HuH-7 (cell line): ENCODE results near the gene RASA3.
"Not testable (repeated sequence)": the region's sequence is repeated elsewhere in the genome, so short reads cannot be mapped to it uniquely, and the experiment has no call there.

ENCODE experiments used
- DNase-seq: peaks from one replicate; pipeline ENCODE4 v3.0.0; 2011; ENCODE audit warnings: low spot score

Gene RASA3

GRCh38 chr13:114080739-114081561 lies 51.5 kb downstream of the RASA3 start:
- DNase-seq, result no peak

DNA sequence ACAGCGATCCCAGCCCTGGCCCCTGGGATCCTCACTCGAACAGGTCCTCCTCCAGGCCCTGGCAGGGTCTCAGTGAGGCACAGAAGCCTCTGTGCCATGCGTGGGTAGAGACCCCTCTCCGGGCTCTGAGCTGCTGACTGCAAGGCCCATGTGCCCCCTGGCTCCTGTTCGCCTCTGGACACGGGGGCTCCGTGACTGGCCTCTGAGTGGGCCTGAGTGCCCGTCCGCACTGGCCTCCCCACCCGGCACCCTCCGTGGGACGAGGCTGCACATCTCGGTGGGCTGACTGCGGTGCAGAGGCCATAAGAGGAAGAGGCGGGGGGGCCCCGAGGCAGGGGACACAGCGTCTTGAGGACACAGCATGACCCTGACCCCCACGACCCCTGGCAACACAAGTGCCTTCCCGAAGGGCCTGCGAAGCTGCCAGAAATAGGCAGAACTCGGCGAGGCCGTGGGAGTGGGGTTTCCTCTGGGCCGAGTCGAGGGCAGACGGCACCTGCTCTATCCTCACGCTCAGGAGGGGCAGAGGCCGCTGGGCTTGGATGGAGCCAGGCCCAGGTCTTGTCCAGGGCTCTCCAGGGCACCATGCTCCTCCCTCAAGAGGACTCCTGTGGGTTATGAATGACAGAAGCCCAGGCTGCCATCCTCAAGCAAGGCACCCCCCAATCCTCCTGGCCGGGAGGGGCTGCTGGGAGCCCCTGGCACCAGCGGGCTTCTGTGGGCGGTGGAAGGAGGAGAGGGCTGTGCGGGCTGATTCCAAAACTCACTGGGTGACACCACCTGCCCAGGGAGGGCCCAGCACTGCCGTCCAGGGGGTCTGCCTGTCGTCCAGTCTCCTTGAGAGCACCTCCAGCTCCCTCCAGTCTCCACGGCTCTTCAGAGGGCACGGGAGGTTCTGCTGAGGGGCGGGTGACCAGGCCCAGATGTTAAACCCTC lies 52.6 kb downstream of the RASA3 start:
- no peak for DNase-seq

GRCh38 chr13:114078461-114079451 lies 53.7 kb downstream of the RASA3 start:
- DNase-seq, result no peak

DNA sequence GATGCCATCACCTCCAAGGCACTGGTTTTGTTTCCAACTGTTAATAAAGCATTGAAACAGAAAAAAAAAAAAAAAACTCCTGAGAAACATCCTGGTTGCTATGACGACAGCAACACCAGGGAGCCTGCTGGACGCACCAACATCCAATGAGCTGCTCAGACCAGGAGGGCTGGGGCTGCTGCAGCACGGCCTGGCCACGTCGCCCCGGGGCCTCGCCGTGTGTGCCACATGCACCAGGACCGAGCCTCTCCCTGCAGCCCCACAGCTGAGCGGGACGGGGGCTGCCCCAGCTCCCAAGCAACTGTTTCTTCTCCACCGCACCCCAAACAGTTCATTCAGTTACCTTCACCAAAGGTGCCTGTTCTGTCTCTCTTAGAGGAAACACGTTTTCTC lies 54.5 kb downstream of the RASA3 start:
- DNase-seq, result no peak

DNA sequence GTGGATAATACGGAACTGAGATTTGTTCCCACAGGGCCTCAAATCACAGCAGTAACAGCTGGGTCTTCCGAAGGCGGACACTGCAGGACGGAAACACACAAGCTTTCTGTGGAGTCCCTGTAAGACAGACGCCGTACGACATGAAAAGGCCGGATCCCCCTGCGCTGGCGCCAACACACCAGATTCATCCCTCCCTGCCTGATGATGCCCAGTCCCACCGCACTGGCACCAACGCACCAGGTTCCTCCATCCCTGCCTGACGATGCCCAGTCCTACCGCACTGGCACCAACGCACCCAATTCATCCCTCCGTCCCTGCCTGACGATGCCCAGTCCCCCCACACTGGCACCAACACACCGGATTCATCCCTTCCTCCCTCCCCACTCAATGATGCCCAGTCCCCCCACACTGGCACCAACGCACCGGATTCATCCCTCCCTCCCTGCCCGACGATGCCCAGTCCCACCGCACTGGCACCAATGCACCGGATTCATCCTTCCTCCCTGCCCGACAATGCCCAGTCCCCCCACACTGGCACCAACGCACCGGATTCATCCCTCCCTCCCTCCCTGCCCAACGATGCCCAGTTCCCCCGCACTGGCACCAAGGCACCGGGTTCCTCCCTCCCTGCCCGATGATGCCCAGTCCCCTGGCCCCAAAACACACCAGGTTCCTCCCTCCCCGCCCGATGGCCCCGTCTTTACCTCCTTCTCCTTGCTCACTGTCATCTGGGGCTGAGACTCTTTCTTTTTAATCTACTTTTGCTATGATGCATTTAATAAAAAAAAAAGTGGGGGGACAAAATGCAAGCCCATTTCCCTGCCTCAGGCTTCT lies 55.1 kb downstream of the RASA3 start:
- DNase-seq, result no peak

DNA sequence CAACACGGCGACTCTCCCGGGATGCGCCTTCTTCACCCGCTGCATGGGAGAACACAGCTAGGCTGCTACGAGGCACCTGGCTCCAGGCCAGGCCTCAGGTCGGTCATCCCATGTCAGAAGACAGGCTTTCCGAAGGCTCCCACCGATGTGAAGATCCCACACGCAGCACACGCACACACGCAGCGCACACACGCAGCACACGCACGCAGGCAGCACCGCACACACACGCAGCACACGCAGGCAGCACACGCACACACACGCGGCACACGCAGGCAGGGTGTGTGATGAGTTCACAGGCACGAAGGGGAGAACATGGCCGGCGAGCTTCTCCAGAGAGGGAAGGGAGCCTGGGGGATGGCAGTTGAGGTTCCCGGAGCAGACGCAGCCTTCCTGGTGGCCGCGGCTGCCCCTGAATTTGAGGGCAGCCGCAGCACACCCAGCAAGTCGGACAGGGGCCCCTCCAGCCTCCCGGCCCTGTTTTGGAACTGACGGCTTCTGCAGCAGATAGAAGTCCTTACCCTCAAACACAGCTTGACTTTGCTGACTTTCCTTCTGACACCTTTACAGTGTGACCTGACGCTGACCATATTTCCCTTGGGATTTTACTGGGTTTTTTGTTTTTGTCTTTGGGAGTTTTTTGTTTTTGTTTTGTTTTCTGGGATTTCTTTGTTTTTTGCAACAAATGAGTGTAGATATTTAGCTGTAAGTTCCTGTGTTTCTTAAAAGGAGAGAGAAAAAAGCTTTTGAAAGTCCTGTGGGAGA lies 55.9 kb downstream of the RASA3 start:
- DNase-seq, result no peak

- not testable (repeated sequence) for DNase-seq
These were observed 56.6 kb downstream of the RASA3 start for GRCh38 chr13:114075811-114076210.

- DNase-seq, result no peak
These were observed 57.6 kb downstream of the RASA3 start for GRCh38 chr13:114074671-114075315.

GRCh38 chr13:114073881-114074612 lies 58.4 kb downstream of the RASA3 start:
- DNase-seq, result no peak

- no peak for DNase-seq
These were observed 60.0 kb downstream of the RASA3 start for GRCh38 chr13:114072421-114072820.

DNA sequence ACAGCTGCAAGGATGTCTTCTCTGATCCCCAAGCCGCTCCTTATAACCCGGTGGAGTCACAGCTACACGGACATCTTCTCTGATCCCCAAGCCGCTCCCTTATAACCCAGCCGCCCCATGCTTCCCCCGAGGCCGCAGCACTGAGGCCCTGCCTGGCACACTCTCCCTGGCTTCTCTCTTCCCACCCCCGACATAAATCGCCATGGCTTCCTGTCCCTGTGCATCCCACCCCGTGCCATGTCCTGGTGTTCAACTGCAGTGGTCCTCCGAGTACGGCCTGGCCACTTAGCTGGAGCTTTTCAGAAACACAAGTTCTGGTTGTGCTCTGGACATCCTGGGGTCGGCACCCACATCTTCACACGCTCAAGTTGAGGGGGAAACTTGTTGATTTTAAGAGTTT lies 60.4 kb downstream of the RASA3 start:
- DNase-seq, result no peak

DNA sequence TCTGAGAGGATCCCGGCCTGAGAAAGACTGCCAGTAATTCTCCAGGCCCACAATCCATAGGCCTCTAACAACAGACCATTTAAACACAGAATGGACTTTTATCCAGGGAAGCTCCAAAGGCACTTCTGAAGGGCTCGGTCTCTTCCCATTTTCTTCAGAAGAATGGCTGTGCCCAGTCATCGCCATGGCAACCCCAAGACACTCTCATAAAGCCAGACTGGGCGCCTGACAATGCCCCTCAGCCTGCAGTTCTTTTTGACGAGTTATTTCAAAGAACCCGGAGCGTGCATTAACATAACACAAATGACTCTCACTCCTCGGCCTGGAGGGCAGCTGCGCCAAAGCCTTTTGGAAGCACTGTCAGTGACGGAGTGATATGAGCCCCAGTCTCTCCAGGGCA lies 61.0 kb downstream of the RASA3 start:
- DNase-seq, result no peak

DNA sequence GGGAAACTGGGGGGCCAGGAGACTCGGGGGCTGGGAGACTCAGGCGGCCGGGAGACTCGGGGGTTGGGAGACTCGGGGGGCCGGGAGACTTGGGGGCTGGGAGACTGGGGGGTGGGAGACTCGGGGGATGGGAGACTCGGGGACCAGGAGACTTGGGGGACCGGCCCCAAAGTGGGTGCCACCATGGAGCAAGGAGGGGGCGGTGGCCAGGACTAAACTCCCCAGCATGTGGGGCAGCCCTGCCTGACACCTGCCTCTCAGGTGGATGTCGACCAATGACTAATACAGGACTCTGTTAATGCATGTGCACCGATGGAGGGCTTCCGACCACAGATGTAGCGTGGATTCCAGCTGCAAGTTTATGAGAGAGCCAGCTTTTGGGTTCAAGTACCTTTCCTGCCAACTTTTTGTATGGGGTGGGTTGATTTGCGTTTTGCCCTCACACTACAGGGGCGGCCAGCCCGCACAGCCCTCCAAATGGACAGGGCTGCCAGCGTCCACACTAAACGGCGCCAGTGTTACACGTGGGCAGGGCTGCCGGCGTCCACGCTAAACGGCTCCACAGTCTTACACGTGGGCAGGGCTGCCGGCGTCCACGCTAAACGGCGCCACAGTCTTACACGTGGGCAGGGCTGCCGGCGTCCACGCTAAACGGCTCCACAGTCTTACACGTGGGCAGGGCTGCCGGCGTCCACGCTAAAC lies 62.2 kb downstream of the RASA3 start:
- DNase-seq, result no peak

GRCh38 chr13:114069376-114070097 lies 62.9 kb downstream of the RASA3 start:
- DNase-seq, result no peak

DNA sequence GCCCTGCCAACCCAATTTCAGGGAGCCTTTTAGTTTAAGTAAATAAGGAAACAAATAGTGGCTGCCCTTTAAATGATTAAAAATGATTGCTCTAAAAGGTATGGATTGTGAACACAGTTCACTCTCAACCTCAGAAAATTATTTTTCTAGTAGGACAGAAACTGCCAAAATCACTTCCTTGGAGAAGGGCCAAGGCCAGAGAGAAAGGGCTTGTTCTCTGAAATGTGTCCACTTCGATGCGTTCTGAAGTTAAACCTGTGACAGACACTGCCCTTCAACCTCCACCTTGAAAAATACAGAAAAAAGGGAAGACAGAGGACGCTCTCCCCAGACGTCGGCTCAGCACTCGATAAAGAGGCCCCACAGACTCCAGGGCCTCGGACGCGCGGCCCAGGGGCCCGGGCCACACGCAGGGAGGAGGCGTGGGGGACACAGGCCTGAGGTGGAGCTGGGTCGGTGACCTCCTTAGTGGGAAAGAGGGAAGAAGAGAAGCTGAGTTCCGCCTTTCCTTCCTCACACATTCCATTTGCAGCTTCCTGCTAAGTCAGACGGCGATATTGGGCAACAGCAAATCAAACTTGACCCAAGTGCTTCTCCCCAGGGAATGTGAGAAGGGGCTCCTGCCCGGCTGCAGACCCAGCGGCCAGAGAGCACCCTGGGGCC lies 63.6 kb downstream of the RASA3 start:
- DNase-seq, result no peak

GRCh38 chr13:114067886-114068651 lies 64.4 kb downstream of the RASA3 start:
- DNase-seq, result no peak
